ENCODE data around the gene ADPRS. TPM values are rescaled to one million over a fixed set of nuclear protein-coding genes. Genes with fewer than 3 reads are reported as not detected.
A peak's percentile ranks its signal among the peaks of the same experiment; 100 is the strongest.

ADPRS gene
- total RNA-seq = 10 to 100 TPM; 47.0 to 48.7 TPM

DNA sequence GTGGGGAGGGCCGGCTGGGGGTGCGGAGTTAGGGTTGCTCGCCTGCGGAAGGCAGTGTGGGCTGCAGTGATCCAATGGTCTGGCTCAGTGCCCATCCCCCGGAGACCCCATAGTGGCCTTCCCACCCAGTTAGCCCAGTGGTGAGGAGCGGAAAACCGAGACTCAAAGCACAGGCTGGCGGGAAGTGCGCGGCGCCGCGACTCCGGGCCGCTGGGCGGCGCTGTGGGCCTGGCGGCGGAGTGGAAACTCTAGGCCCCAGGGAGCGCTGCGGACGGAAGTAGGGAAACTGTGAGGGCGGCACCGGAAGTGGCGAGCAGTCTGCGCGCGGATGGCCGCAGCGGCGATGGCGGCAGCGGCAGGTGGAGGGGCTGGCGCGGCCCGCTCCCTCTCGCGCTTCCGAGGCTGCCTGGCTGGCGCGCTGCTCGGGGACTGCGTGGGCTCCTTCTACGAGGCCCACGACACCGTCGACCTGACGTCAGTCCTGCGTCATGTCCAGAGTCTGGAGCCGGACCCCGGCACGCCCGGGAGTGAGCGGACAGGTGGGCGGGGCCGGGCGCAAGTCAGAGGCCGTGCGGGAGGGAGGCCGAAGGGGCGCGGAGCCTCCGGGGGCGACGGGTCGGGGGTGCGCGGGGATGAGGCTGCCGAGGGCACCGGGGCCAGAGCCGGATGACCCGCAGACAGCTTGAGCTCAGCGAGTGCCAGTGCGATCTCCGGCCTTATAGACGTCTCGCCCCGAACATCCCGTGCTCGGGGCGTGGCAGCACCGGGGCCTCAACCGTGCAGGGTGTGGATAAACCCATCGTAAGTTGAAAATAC, at the start of gene ADPRS:
TSS of gene ADPRS (plus strand) at position 316 of the 816 bp plus-strand sequence. CDS start at position 329, 13 bp downstream.
- peaks cover 16% of the 10 kb centered on the region for H3K4me1 Mint-ChIP-seq
- DNase-seq = peak; percentile 93
- no peaks in the 10 kb centered on the region for H3K9me3 Mint-ChIP-seq
- peak within 1 kb of the TSS; percentile 88 for H3K27ac Mint-ChIP-seq
- peaks cover 25% of the 10 kb centered on the region for H3K27me3 Mint-ChIP-seq
- peaks cover 18% of the 10 kb centered on the region for H3K36me3 Mint-ChIP-seq
- H3K4me3 Mint-ChIP-seq = peak within 1 kb of the TSS; percentile 99

DNA sequence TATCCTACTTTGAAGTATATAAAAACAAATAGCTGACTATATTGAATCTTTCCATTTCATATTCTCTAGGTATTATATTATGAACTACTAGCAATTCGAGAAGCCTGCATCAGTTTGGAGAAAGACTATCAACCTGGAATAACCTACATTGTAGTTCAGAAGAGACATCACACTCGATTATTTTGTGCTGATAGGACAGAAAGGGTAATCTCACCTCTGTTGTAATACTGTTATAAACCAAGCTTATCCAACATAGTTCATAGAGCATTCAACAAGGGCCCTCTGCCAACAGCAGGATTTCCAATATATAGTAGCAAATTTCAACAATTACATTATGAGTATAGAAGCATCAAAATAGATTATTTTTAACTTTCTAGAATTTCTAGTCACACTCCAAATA, 48.5 kb upstream of the ADPRS start:
- Mint-ChIP-seq H3K4me3 (no peak overlapping the region), H3K27me3 (no peaks in the 10 kb centered on the region), H3K4me1 (no peaks in the 10 kb centered on the region), H3K36me3 (peaks cover 2% of the 10 kb centered on the region), H3K27ac (no peak overlapping the region), H3K9me3 (no peaks in the 10 kb centered on the region)
- no peak for DNase-seq

GRCh38 chr1:36051821-36052220, 36.9 kb upstream of the ADPRS start:
- Mint-ChIP-seq H3K27me3 (no peaks in the 10 kb centered on the region), H3K36me3 (peaks cover 23% of the 10 kb centered on the region), H3K4me1 (no peaks in the 10 kb centered on the region), H3K4me3 (no peak overlapping the region), H3K9me3 (peaks cover 3% of the 10 kb centered on the region), H3K27ac (no peak overlapping the region)
- DNase-seq = no peak

GRCh38 chr1:36053978-36054377, 34.7 kb upstream of the ADPRS start:
- H3K4me3 Mint-ChIP-seq = no peak overlapping the region
- H3K27me3 Mint-ChIP-seq = no peaks in the 10 kb centered on the region
- no peaks in the 10 kb centered on the region for H3K9me3 Mint-ChIP-seq
- peaks cover 2% of the 10 kb centered on the region for H3K36me3 Mint-ChIP-seq
- H3K4me1 Mint-ChIP-seq = no peaks in the 10 kb centered on the region
- DNase-seq = no peak
- H3K27ac Mint-ChIP-seq = no peak overlapping the region

- DNase-seq = no peak
- no peaks in the 10 kb centered on the region for H3K27me3 Mint-ChIP-seq
- H3K36me3 Mint-ChIP-seq = no peaks in the 10 kb centered on the region
- no peak overlapping the region for H3K27ac Mint-ChIP-seq
- no peaks in the 10 kb centered on the region for H3K4me1 Mint-ChIP-seq
- no peak overlapping the region for H3K4me3 Mint-ChIP-seq
- no peaks in the 10 kb centered on the region for H3K9me3 Mint-ChIP-seq
Observed at GRCh38 chr1:36055706-36056105, 33.0 kb upstream of the ADPRS start.

DNA sequence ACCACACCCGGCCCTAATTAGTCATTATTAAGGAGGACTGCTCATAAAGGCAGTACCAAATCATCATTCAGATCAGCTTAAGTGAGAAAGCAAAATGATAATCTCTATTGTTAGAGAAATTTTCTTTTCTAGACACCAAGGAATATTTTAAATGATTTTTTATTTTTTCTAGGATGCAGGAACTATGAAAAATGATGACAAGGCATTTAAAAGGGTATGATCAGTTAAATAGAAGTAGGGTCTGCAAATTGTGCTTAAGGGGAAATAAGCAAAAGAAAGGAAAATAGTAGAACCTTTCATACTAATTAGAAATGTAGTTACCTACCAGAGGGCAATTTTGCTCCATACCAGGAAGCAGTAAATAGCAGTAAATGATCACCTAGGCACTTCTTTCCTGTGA, 26.4 kb upstream of the ADPRS start:
- no peak for DNase-seq

DNA sequence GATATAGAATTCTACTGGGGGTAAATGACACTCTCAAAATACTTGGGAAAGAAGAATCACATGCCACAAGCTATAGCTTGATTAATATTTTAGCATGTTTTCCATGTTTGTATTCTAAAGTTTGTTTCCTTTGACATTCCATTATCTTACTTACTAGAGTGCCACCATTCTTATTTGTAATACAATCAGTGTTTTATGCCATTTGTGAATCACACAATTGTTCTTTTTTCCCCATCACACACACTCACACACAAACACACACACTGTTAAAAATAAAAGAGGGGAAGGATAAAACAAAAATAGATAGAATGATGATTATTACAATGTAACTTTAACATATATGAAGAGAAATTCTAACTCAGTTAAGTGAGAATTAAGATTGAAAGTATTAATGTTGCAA, 20.8 kb upstream of the ADPRS start:
- H3K4me3 Mint-ChIP-seq = no peak overlapping the region
- no peaks in the 10 kb centered on the region for H3K27me3 Mint-ChIP-seq
- no peaks in the 10 kb centered on the region for H3K4me1 Mint-ChIP-seq
- DNase-seq = no peak
- no peaks in the 10 kb centered on the region for H3K36me3 Mint-ChIP-seq
- peaks cover 1% of the 10 kb centered on the region for H3K9me3 Mint-ChIP-seq
- no peak overlapping the region for H3K27ac Mint-ChIP-seq

More for the DNA sequence above, 26.4 kb upstream of the ADPRS start:
- H3K4me1 Mint-ChIP-seq = no peaks in the 10 kb centered on the region
- no peak overlapping the region for H3K27ac Mint-ChIP-seq
- no peak overlapping the region for H3K4me3 Mint-ChIP-seq
- no peaks in the 10 kb centered on the region for H3K36me3 Mint-ChIP-seq
- H3K9me3 Mint-ChIP-seq = no peaks in the 10 kb centered on the region
- H3K27me3 Mint-ChIP-seq = no peaks in the 10 kb centered on the region

- no peak overlapping the region for H3K4me3 Mint-ChIP-seq
- peaks cover 1% of the 10 kb centered on the region for H3K9me3 Mint-ChIP-seq
- no peaks in the 10 kb centered on the region for H3K27me3 Mint-ChIP-seq
- no peaks in the 10 kb centered on the region for H3K4me1 Mint-ChIP-seq
- H3K27ac Mint-ChIP-seq = no peak overlapping the region
- no peaks in the 10 kb centered on the region for H3K36me3 Mint-ChIP-seq
- DNase-seq = no peak
Observed at GRCh38 chr1:36068866-36069265, 19.8 kb upstream of the ADPRS start.

DNA sequence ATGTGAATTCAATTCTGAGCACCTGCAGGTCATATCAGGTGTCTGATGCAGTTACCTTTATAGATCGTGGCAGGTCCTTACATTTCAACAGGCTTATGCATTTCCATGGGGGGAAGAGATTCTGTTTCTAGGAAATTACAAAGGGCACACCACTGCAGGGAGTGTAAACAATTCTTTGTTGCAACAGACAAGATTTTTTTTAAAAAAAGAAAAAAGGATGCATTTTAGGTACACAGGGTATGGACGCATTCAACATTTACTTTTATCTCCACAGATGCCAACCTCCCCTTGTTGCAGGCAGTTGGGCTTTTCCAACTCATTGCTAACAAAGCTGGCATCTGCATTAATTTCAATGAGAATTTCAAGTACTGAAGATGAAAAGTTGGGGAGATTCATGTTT, 18.3 kb upstream of the ADPRS start:
- no peaks in the 10 kb centered on the region for H3K4me1 Mint-ChIP-seq
- H3K36me3 Mint-ChIP-seq = no peaks in the 10 kb centered on the region
- no peak overlapping the region for H3K4me3 Mint-ChIP-seq
- no peak overlapping the region for H3K27ac Mint-ChIP-seq
- peaks cover 1% of the 10 kb centered on the region for H3K9me3 Mint-ChIP-seq
- no peaks in the 10 kb centered on the region for H3K27me3 Mint-ChIP-seq
- DNase-seq = no peak

GRCh38 chr1:36076979-36077573, 11.6 kb upstream of the ADPRS start:
- H3K4me1 Mint-ChIP-seq = no peaks in the 10 kb centered on the region

GRCh38 chr1:36080236-36080635, 8.5 kb upstream of the ADPRS start:
- no peak for DNase-seq
- no peaks in the 10 kb centered on the region for H3K4me1 Mint-ChIP-seq
- no peak overlapping the region for H3K4me3 Mint-ChIP-seq
- peaks cover 33% of the 10 kb centered on the region for H3K27me3 Mint-ChIP-seq
- H3K36me3 Mint-ChIP-seq = no peaks in the 10 kb centered on the region
- H3K27ac Mint-ChIP-seq = no peak overlapping the region
- no peaks in the 10 kb centered on the region for H3K9me3 Mint-ChIP-seq

More at GRCh38 chr1:36076979-36077573, 11.6 kb upstream of the ADPRS start:
- Mint-ChIP-seq H3K36me3 (no peaks in the 10 kb centered on the region), H3K27me3 (peaks cover 4% of the 10 kb centered on the region), H3K4me3 (no peak overlapping the region), H3K27ac (no peak overlapping the region), H3K9me3 (no peaks in the 10 kb centered on the region)
- DNase-seq = no peak

- Mint-ChIP-seq H3K27ac (no peak overlapping the region), H3K4me1 (no peaks in the 10 kb centered on the region), H3K36me3 (no peaks in the 10 kb centered on the region), H3K9me3 (no peaks in the 10 kb centered on the region), H3K4me3 (no peak overlapping the region), H3K27me3 (peaks cover 38% of the 10 kb centered on the region)
- no peak for DNase-seq
Observed at GRCh38 chr1:36080801-36081200, 7.9 kb upstream of the ADPRS start.

- no peaks in the 10 kb centered on the region for H3K36me3 Mint-ChIP-seq
- H3K27ac Mint-ChIP-seq = no peak overlapping the region
- H3K27me3 Mint-ChIP-seq = peaks cover 44% of the 10 kb centered on the region
- no peak for DNase-seq
- no peaks in the 10 kb centered on the region for H3K9me3 Mint-ChIP-seq
- H3K4me3 Mint-ChIP-seq = no peak overlapping the region
- H3K4me1 Mint-ChIP-seq = no peaks in the 10 kb centered on the region
Observed at GRCh38 chr1:36081926-36082485, 6.7 kb upstream of the ADPRS start.

DNA sequence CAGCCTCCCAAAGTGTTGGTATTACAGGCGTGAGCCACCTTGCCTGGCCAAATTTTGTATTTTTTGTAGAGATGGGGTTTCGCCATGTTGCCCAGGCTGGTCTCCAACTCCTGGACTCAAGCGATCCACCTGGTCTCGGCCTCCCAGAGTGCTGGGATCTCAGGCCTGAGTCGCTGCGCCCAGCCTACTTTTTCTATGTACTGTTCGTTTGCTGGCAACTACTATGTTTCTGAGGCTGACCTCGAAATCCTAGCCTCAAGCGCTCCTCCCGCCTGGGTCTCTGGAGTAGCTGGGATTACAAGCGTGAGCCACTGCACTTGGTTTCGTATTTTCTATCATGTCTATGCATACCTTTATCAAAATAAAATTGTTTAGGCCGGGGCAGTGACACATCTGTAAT, 5.5 kb upstream of the ADPRS start:
- Mint-ChIP-seq H3K27ac (no peak overlapping the region), H3K36me3 (no peaks in the 10 kb centered on the region), H3K27me3 (peaks cover 44% of the 10 kb centered on the region), H3K9me3 (no peaks in the 10 kb centered on the region), H3K4me1 (no peaks in the 10 kb centered on the region), H3K4me3 (no peak overlapping the region)
- no peak for DNase-seq

- peak; percentile 31 for DNase-seq
- H3K4me1 Mint-ChIP-seq = no peaks in the 10 kb centered on the region
- no peaks in the 10 kb centered on the region for H3K36me3 Mint-ChIP-seq
- H3K27me3 Mint-ChIP-seq = peaks cover 44% of the 10 kb centered on the region
- peak within 1 kb of the TSS; percentile 47 for H3K4me3 Mint-ChIP-seq
- H3K27ac Mint-ChIP-seq = no peak within 1 kb of the TSS
- no peaks in the 10 kb centered on the region for H3K9me3 Mint-ChIP-seq
Observed at GRCh38 chr1:36083635-36084496, 4.8 kb upstream of the ADPRS start, which contains the start of gene TEKT2. Gene TEKT2, plus strand, starts transcription at chr1:36084094. Its CDS starts 828 bp downstream, at chr1:36084922.
